Measurements from ENCODE around the gene HSPB2.
A peak's percentile ranks its signal among the peaks of the same experiment; 100 is the strongest.
"Not testable (repeated sequence)": the region's sequence is repeated elsewhere in the genome, so short reads cannot be mapped to it uniquely, and the experiment has no call there.

HSPB2 gene

GRCh38 chr11:111878849-111879636, 33.5 kb upstream of the HSPB2 start, which contains the start of the genes CFAP68 and FDXACB1:
TSS of gene CFAP68 (plus strand) at chr11:111879541. CDS start at chr11:111879561, 20 bp downstream.
TSS of gene FDXACB1 (minus strand) at chr11:111879165. CDS start at chr11:111879132, 33 bp downstream.
- Histone ChIP-seq H3K4me1 (peaks cover 10% of the 10 kb centered on the region; the same call in 1 of the 2 replicates), H3K27me3 (no peaks in the 10 kb centered on the region), H3K9me3 (no peaks in the 10 kb centered on the region), H3K4me3 (ENCODE audit: low read depth, low read length) (peak within 1 kb of the TSS; percentile 90), H3K36me3 (no peaks in the 10 kb centered on the region)
- TF ChIP-seq CTCF (IDR thresholded peaks at IDR 0.05; ENCODE audit: low read depth, low read length), result peak; percentile 84
- DNase-seq, result peak; percentile 97

DNA sequence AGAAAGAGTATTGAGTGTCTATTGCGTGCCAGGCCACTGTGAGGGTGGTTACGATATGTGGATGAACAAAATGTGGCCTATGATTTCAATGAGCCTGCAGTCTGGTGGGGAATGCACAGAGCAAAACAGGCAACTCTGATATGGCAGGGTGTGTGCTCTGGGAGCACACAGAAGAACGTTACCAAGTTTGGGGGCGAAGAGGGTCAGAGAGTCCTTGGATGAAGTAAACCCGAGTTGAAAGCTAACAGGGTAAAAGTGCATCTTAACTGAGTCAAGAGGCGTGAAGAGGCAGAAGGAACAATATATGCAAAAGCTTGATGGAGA, 32.9 kb upstream of the HSPB2 start:
- Histone ChIP-seq H3K27me3 (no peaks in the 10 kb centered on the region), H3K36me3 (no peaks in the 10 kb centered on the region), H3K4me3 (ENCODE audit: low read depth, low read length) (peak overlapping the region; percentile 90), H3K4me1 (peaks cover 10% of the 10 kb centered on the region; the same call in 1 of the 2 replicates), H3K9me3 (no peaks in the 10 kb centered on the region)
- DNase-seq, result no peak
- TF ChIP-seq CTCF (IDR thresholded peaks at IDR 0.05; ENCODE audit: low read depth, low read length), result no peak

DNA sequence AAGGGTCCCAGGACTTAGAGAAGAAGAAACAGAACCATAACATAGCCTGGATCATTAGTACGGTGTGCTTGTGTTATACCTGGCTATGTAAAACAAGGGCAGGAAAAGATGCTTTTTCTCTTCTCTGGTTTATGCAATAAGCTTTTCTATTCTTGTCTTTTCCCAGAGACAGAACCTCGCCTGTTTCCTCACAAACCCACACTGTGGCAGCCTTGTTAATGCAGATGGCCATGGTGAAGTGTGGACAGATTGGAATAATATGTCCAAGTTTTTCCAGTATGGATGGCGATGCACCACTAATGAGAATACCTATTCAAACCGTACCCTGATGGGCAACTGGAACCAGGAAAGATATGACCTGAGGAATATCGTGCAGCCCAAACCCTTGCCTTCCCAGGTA, 30.3 kb upstream of the HSPB2 start:
- H3K27me3 ChIP-seq, result no peaks in the 10 kb centered on the region
- no peak overlapping the region for H3K4me3 ChIP-seq (ENCODE audit: low read depth, low read length)
- DNase-seq, result no peak
- no peak for TF ChIP-seq CTCF (IDR thresholded peaks at IDR 0.05; ENCODE audit: low read depth, low read length)
- no peaks in the 10 kb centered on the region for H3K4me1 ChIP-seq
- no peaks in the 10 kb centered on the region for H3K9me3 ChIP-seq
- no peaks in the 10 kb centered on the region for H3K36me3 ChIP-seq

DNA sequence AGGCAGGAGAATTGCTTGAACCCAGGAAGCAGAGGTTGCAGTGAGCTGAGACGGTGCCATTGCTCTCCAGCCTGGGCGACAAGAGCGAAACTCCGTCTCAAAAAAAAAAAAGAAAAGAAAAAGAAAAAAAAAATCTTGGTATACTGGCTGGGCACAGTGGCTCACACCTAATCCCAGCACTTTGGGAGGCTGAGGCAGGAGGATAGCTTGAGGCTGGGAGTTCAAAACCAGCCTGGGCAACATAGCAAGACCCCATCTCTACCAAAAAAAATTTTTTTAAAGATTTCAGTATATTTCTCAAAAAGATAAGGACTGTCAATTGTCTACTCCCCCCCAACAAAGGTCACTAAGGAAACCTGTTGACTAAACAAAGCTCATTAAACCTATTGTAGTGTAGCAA, 27.5 kb upstream of the HSPB2 start:
- H3K27me3 ChIP-seq, H3K36me3 ChIP-seq, H3K9me3 ChIP-seq: not testable (repeated sequence)

GRCh38 chr11:111886032-111886431, 26.5 kb upstream of the HSPB2 start:
- Histone ChIP-seq H3K27me3 (no peaks in the 10 kb centered on the region), H3K9me3 (no peaks in the 10 kb centered on the region), H3K36me3 (no peaks in the 10 kb centered on the region), H3K4me1 (no peaks in the 10 kb centered on the region), H3K4me3 (ENCODE audit: low read depth, low read length) (no peak overlapping the region)
- DNase-seq, result no peak
- TF ChIP-seq CTCF (IDR thresholded peaks at IDR 0.05; ENCODE audit: low read depth, low read length), result no peak

More for the DNA sequence above, 27.5 kb upstream of the HSPB2 start:
- not testable (repeated sequence) for H3K4me3 ChIP-seq (ENCODE audit: low read depth, low read length); DNase-seq; H3K4me1 ChIP-seq

GRCh38 chr11:111886844-111887243, 25.7 kb upstream of the HSPB2 start:
- no peaks in the 10 kb centered on the region for H3K4me1 ChIP-seq
- H3K36me3 ChIP-seq, result no peaks in the 10 kb centered on the region
- H3K27me3 ChIP-seq, result no peaks in the 10 kb centered on the region
- TF ChIP-seq CTCF (IDR thresholded peaks at IDR 0.05; ENCODE audit: low read depth, low read length), result no peak
- no peak for DNase-seq
- no peak overlapping the region for H3K4me3 ChIP-seq (ENCODE audit: low read depth, low read length)
- no peaks in the 10 kb centered on the region for H3K9me3 ChIP-seq
